ENCODE results near the gene FZD8.

Gene FZD8

GRCh38 chr10:35600193-35600592 lies 41.9 kb downstream of the FZD8 start:
- no peak for DNase-seq

- no peak for DNase-seq
Measured at GRCh38 chr10:35598379-35598778, 43.7 kb downstream of the FZD8 start.

GRCh38 chr10:35595106-35595505 lies 47.0 kb downstream of the FZD8 start:
- no peak for DNase-seq

GRCh38 chr10:35594115-35595079 lies 47.7 kb downstream of the FZD8 start:
- DNase-seq = no peak

GRCh38 chr10:35592441-35592840 lies 49.7 kb downstream of the FZD8 start:
- DNase-seq = no peak

- DNase-seq = no peak
Measured at GRCh38 chr10:35588836-35589235, 53.3 kb downstream of the FZD8 start.

Measured in NCI-H2029 (cell line).